ENCODE measurements around the gene CD63. TPM values are rescaled to one million over a fixed set of nuclear protein-coding genes. Genes with fewer than 3 reads are reported as not detected.

CD63 gene
- total RNA-seq, 1 experiment from 2014 or later, result 879 TPM

GRCh38 chr12:55743406-55744339 is 14.9 kb upstream of the CD63 start:
- DNase-seq (ENCODE audit: low read depth, low spot score) (no peak), ATAC-seq (peak; percentile 80)
- ChIA-PET CTCF (no interaction called here), POLR2A (interaction anchor here (0.5 to 0.6 kb wide), 2 partner anchors 81 to 300 kb away, joined by 3 to 10 read pairs; no protein-coding TSS in a partner anchor)
- BruUV-seq (replicated peaks), result TSS peak; percentile 48
- TF ChIP-seq CTCF (IDR thresholded peaks at IDR 0.05), result peak; percentile 39; the same call in 1 of the 2 replicates
- no peak for TF ChIP-seq POLR2AphosphoS5 (IDR thresholded peaks at IDR 0.05; ENCODE audit: low read depth, low read length)
- 0 out of 2 replicates have a peak, but pooled peaks have one; percentile 53 for TF ChIP-seq SIN3A (IDR thresholded peaks at IDR 0.05; ENCODE audit: borderline replicate concordance, insufficient read depth, low read depth, low read length)
- Histone ChIP-seq H3K9me3 (ENCODE audit: control insufficient read depth, insufficient read depth, low read depth, low read length) (no peaks in the 10 kb centered on the region), H3K4me3 (ENCODE audit: low read depth in 2 of 2, low read length in 2 of 2) (peak overlapping the region; percentile 48 to 57), H3K27me3 (ENCODE audit: control insufficient read depth, insufficient read depth, low read length) (no peaks in the 10 kb centered on the region), H3K4me1 (ENCODE audit: control insufficient read depth, insufficient read depth, low read length) (peaks cover 24% of the 10 kb centered on the region), H3K36me3 (ENCODE audit: control insufficient read depth, insufficient read depth, low read length) (no peaks in the 10 kb centered on the region), H3K27ac (ENCODE audit: low read length) (no peak overlapping the region)
- in situ Hi-C loops (cut with HindIII; ENCODE audit: low pct_unique_long_range_greater_than_20kb, low sequenced_read_pairs) (no loop called here), intact Hi-C loops (cut with micrococcal nuclease; ENCODE audit: unreplicated experiment) (loop anchor here (10.0 kb wide), 1 partner anchor 201 kb away; no protein-coding TSS in a partner anchor)

GRCh38 chr12:55742719-55743405 is 14.1 kb upstream of the CD63 start, which contains the start of gene GDF11:
Gene GDF11, plus strand, starts transcription at chr12:55743122. Its CDS starts 195 bp downstream, at chr12:55743317.
- no peaks in the 10 kb centered on the region for H3K9me3 ChIP-seq (ENCODE audit: control insufficient read depth, insufficient read depth, low read depth, low read length)
- TF ChIP-seq POLR2AphosphoS5 (IDR thresholded peaks at IDR 0.05; ENCODE audit: low read depth, low read length), result no peak
- TF ChIP-seq TCF7L2 (IDR thresholded peaks at IDR 0.05; ENCODE audit: low read depth, low read length), result peak; percentile 74
- no peak for TF ChIP-seq REST (IDR thresholded peaks at IDR 0.05; ENCODE audit: insufficient read depth in 1 of 2, low read depth in 2 of 2, low read length in 1 of 2)
- TF ChIP-seq SIN3A (IDR thresholded peaks at IDR 0.05; ENCODE audit: borderline replicate concordance, insufficient read depth, low read depth, low read length), result no peak
- no peak for TF ChIP-seq CTCF (IDR thresholded peaks at IDR 0.05)
- H3K4me3 ChIP-seq (ENCODE audit: low read depth in 2 of 2, low read length in 2 of 2), result peak within 1 kb of the TSS; percentile 48 to 57
- in situ Hi-C loops (cut with HindIII; ENCODE audit: low pct_unique_long_range_greater_than_20kb, low sequenced_read_pairs) (no loop called here), intact Hi-C loops (cut with micrococcal nuclease; ENCODE audit: unreplicated experiment) (loop anchor here (10.0 kb wide), 1 partner anchor 202 kb away; no protein-coding TSS in a partner anchor)
- ChIA-PET POLR2A (interaction anchor here (0.5 kb wide), 1 partner anchor 81 kb away, joined by 3 read pairs; no protein-coding TSS in a partner anchor), CTCF (no interaction called here)
- H3K36me3 ChIP-seq (ENCODE audit: control insufficient read depth, insufficient read depth, low read length), result no peaks in the 10 kb centered on the region
- H3K4me1 ChIP-seq (ENCODE audit: control insufficient read depth, insufficient read depth, low read length), result peaks cover 26% of the 10 kb centered on the region
- BruUV-seq (replicated peaks), result no TSS peak
- ATAC-seq (peak; percentile 81), DNase-seq (ENCODE audit: low read depth, low spot score) (no peak)
- no peak within 1 kb of the TSS for H3K27ac ChIP-seq (ENCODE audit: low read length)
- H3K27me3 ChIP-seq (ENCODE audit: control insufficient read depth, insufficient read depth, low read length), result no peaks in the 10 kb centered on the region
